Motor neuron (in vitro differentiated cells): ENCODE measurements around the gene GLT8D2. TPM values are rescaled to one million over a fixed set of nuclear protein-coding genes. Genes with fewer than 3 reads are reported as not detected.

Source experiments
- ATAC-seq, 8 experiments: fragments of 200-7000 bp; cut with Tn5 transposase; replicated peaks in 6 of 8; 2 replicates each; pipeline ENCODE4 v1.8.0; 2021; ENCODE audit warnings: mild to moderate bottlenecking in 8 of 8, moderate library complexity in 8 of 8
- H3K27ac ChIP-seq, 2 donors: fragments of 250-450 bp; sonication (Bioruptor Pico); 2 replicates each; pipeline ENCODE4 v1.9.0; 2021; ENCODE audit warnings: antibody characterized with exemption in 2 of 2, mild to moderate bottlenecking in 2 of 2, moderate library complexity in 1 of 2
- H3K4me1 ChIP-seq, 2 donors: fragments of 250-450 bp; sonication (Bioruptor Pico); replicated peaks in 1 of 2; 2 replicates each; pipeline ENCODE4 v1.6.1; 2021; ENCODE audit warnings: antibody characterized with exemption in 2 of 2, mild to moderate bottlenecking in 2 of 2, moderate library complexity in 1 of 2
- H3K4me3 ChIP-seq, 5 donors: fragments of 250-450 bp; sonication (Bioruptor Pico); 2 replicates each; pipeline ENCODE4 v1.9.0; 2021; ENCODE audit warnings: antibody characterized with exemption in 5 of 5, mild to moderate bottlenecking in 5 of 5, moderate library complexity in 4 of 5
- WGBS, 10 experiments: fragments of 450-650 bp; shearing (Covaris generic); methylation state at CpG; one replicate each; pipeline ENCODE4 v1.0.0; 2022; 5-methylcytosine and 5-hydroxymethylcytosine counted together
- in situ Hi-C, 9 experiments: fragments of 400-800 bp; cut with MboI; loops; one replicate each; pipeline ENCODE4 v1.15.0; 2021; ENCODE audit warnings: low sequenced_read_pairs in 9 of 9, low pct_unique_long_range_greater_than_20kb in 2 of 9; ENCODE audit not compliant: unreplicated experiment in 9 of 9
- total RNA-seq, 8 experiments: library from RNA; unstranded; fragments of 300-600 nt; gene quantifications; 2 replicates each; pipeline versions ENCODE4 v1.2.3 to v1.2.4, GENCODE V29; 2022

Gene GLT8D2
- total RNA-seq, 8 experiments from 2014 or later: 1.3 to 31.2 (median 3.4) TPM

DNA sequence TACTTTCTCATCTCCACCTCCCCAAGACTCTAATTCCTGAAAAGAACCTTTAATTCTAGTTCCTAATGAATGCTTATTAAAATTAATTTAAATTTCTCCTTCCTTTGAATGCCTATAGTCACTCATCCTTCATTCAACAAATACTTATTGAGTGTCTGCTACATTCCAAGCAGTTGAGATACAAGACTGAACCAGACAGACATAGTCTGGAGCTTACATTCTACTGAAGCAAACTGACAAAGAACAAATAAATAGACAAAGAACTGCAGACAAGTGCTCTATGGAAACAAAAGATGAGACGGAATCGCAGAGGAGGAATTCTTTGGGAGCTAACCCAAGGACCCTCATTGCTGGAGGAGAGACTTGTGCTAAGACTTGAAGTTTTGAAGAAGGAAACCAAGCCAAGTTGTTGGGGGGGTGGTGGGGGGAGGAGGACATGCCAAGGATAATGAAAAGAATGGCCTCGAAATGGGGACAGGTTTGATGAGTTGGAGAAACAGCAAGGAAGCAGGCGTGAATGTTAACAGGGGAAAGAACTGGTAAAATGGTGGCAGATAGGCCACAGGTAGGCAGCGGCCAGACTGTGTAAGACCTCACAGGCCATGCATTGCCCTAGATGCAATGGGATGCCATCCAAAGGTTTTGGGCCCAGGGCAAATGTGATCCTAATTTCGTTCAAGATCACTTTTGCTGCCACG, 94.0 kb downstream of the GLT8D2 start:
- H3K4me1 ChIP-seq: peaks cover 14 to 17% of the 10 kb centered on the region in 2 donors
- WGBS, 10 experiments: 0 to 60% (median 5%) methylated on average over 2 to 7 of the region's 7 CpGs; no CpG with 5 or more reads in 1 of the 10 experiments
- peak overlapping the region; percentile 82 to 89 for H3K27ac ChIP-seq
- peak overlapping the region; percentile 51 to 77 (median 68) for H3K4me3 ChIP-seq
- ATAC-seq: peak in 4 of 8 experiments; percentile 0 to 4 (median 1)
- in situ Hi-C loops: loop anchor here in 1 of 9 experiments (25.0 kb wide), 1 partner anchor 156 kb away; no protein-coding TSS in a partner anchor

GRCh38 chr12:103952497-103952896, 97.5 kb downstream of the GLT8D2 start:
- in situ Hi-C loops: loop anchor here in 1 of 9 experiments (25.0 kb wide), 1 partner anchor 160 kb away; no protein-coding TSS in a partner anchor
- 0 to 58% (median 40%) methylated on average over 1 of the region's 1 CpG; no CpG with 5 or more reads in 5 of the 10 experiments for WGBS, 10 experiments
- ATAC-seq: no peak
- H3K4me3 ChIP-seq: no peak overlapping the region
- peaks cover 10 to 17% of the 10 kb centered on the region in 2 donors for H3K4me1 ChIP-seq
- no peak overlapping the region for H3K27ac ChIP-seq

- Histone ChIP-seq H3K27ac (no peak overlapping the region), H3K4me3 (no peak overlapping the region), H3K4me1 (no peaks in the 10 kb centered on the region)
- WGBS, 10 experiments: 50 to 100% (median 81%) methylated on average over 1 to 10 of the region's 13 CpGs
- ATAC-seq: no peak
- in situ Hi-C loops: no loop called here
Measured at GRCh38 chr12:103948746-103949406, 101.1 kb downstream of the GLT8D2 start.

DNA sequence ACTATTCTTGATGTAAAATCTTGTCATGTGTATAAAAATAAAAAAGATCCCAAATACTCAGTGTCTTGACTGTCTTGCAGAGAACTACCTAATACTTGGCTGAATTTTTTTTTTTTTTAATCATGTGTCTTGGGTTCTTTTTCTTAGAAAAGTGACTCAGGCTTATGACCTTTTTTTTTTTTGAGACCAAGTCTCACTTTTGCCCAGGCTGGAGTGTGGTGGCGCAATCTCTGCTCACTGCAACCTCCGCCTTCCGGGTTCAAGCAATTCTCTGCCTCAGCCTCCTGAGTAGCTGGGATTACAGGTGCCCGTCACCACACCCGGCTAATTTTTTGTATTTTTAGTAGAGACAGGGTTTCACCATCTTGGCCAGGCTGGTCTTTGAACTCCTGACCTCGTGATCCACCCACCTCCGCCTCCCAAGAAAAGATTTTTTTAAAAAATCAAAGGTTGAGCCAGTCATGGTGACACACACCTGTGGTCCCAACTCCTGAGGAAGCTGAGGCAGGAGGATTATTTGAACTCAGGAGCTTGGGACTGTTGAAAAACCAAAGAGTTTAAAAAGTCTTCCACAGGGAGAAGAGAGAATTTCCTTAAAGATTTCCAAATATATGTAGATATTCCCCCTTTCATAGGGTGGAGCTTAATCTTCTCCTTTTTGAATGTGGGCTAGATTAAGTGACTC, 102.0 kb downstream of the GLT8D2 start:
- Histone ChIP-seq H3K4me3 (no peak overlapping the region), H3K27ac (no peak overlapping the region), H3K4me1 (no peaks in the 10 kb centered on the region)
- WGBS, 10 experiments: 79 to 100% (median 100%) methylated on average over 1 to 6 of the region's 7 CpGs; no CpG with 5 or more reads in 3 of the 10 experiments
- in situ Hi-C loops: no loop called here
- no peak for ATAC-seq

DNA sequence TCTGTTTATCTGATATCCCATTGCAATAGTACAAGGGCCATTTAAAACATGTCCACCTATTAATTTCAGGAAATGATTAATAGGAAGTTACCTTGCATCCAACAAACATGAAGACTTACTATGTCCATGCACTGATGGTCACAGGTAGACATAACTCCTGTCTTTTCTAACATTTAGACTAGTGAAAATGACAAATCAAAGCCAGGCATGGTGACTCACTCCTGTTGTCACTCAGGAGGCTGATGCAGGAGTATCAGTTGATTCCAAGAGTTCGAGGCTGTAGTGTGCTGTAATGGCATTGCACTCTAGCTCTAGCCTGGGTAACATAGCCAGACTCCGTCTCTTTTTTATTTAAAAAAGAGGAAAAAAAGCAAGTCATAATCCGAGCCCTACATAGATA, 105.0 kb downstream of the GLT8D2 start:
- 50 to 100% (median 71%) methylated on average over 1 to 3 of the region's 3 CpGs; no CpG with 5 or more reads in 1 of the 10 experiments for WGBS, 10 experiments
- Histone ChIP-seq H3K4me1 (no peaks in the 10 kb centered on the region), H3K4me3 (no peak overlapping the region), H3K27ac (no peak overlapping the region)
- no peak for ATAC-seq
- in situ Hi-C loops: no loop called here

Other genes with a start within 250 kb of the GLT8D2 start
- 1 to 10 TPM; 1.0 to 7.5 (median 3.3) TPM for gene NT5DC3, start 209.0 kb downstream of the GLT8D2 start, total RNA-seq
- 100 to 1,000 TPM; 232 to 997 (median 542) TPM for gene HSP90B1, start 119.8 kb downstream of the GLT8D2 start, total RNA-seq
- 10 to 100 TPM; 21.5 to 49.3 (median 32.8) TPM for gene TDG, start 84.3 kb downstream of the GLT8D2 start, total RNA-seq
- gene HCFC2, start 14.3 kb upstream of the GLT8D2 start, total RNA-seq: 10 to 100 TPM; 10.1 to 25.0 (median 16.8) TPM
- 10 to 100 TPM in 7 of 8 experiments, 1 to 10 TPM in 1; 8.3 to 25.7 (median 25.2) TPM for gene NFYB, start 88.0 kb upstream of the GLT8D2 start, total RNA-seq
- 100 to 1,000 TPM in 3 of 8 experiments, 10 to 100 TPM in 5; 42.8 to 219 (median 87.5) TPM for gene TXNRD1, start 165.6 kb upstream of the GLT8D2 start, total RNA-seq